Mesodermal cell (in vitro differentiated cells): ENCODE measurements around the gene HSPA1A.
"Not testable (repeated sequence)": the region's sequence is repeated elsewhere in the genome, so short reads cannot be mapped to it uniquely, and the experiment has no call there.

Experiments
- H3K27ac ChIP-seq: 2 replicates; pipeline ENCODE4 v1.7.0; 2013; ENCODE audit warnings: mild to moderate bottlenecking, low read depth, low read length, moderate library complexity; ENCODE audit not compliant: severe bottlenecking
- H3K36me3 ChIP-seq: 2 replicates; pipeline ENCODE4 v1.7.1; 2013; ENCODE audit warnings: mild to moderate bottlenecking, low read length, moderate library complexity; ENCODE audit not compliant: control insufficient read depth, insufficient read depth
- H3K4me1 ChIP-seq: one replicate; pipeline ENCODE4 v1.7.1; 2013; ENCODE audit warnings: mild to moderate bottlenecking, low read length; ENCODE audit not compliant: insufficient read depth, control insufficient read depth, poor library complexity, severe bottlenecking
- H3K4me3 ChIP-seq: 2 replicates; pipeline ENCODE4 v1.7.0; 2013; ENCODE audit warnings: low read length, control low read depth, mild to moderate bottlenecking; ENCODE audit not compliant: insufficient read depth, poor library complexity, severe bottlenecking; ENCODE audit errors: extremely low read depth
- H3K9me3 ChIP-seq: 2 replicates; pipeline ENCODE4 v1.7.1; 2013; ENCODE audit warnings: mild to moderate bottlenecking, low read length, moderate library complexity; ENCODE audit not compliant: control insufficient read depth
- WGBS, 2 experiments: methylation state at CpG; one replicate each; pipeline ENCODE4 v1.1.5; 2013; ENCODE audit warnings: missing lambda C conversion rate in 2 of 2; ENCODE audit not compliant: insufficient coverage in 2 of 2; 5-methylcytosine and 5-hydroxymethylcytosine counted together

Gene HSPA1A

GRCh38 chr6:31782126-31782855, 33.1 kb upstream of the HSPA1A start:
- 95 to 96% methylated on average over 32 of the region's 32 CpGs for WGBS, 2 experiments
- Histone ChIP-seq H3K36me3 (peaks cover 84% of the 10 kb centered on the region), H3K4me1 (peaks cover 3% of the 10 kb centered on the region), H3K27ac (no peak overlapping the region), H3K9me3 (no peaks in the 10 kb centered on the region), H3K4me3 (no peak overlapping the region)

- no peaks in the 10 kb centered on the region for H3K9me3 ChIP-seq
- H3K36me3 ChIP-seq = peaks cover 86% of the 10 kb centered on the region
- no peak overlapping the region for H3K27ac ChIP-seq
- WGBS, 2 experiments = 92 to 93% methylated on average over 11 to 12 of the region's 15 CpGs
- no peaks in the 10 kb centered on the region for H3K4me1 ChIP-seq
- H3K4me3 ChIP-seq = no peak overlapping the region
These were observed 31.0 kb upstream of the HSPA1A start for GRCh38 chr6:31784098-31784925.

GRCh38 chr6:31785475-31785874, 29.9 kb upstream of the HSPA1A start:
- no peak overlapping the region for H3K27ac ChIP-seq
- no peak overlapping the region for H3K4me3 ChIP-seq
- H3K4me1 ChIP-seq = no peaks in the 10 kb centered on the region
- no peaks in the 10 kb centered on the region for H3K9me3 ChIP-seq
- peaks cover 88% of the 10 kb centered on the region for H3K36me3 ChIP-seq
- 88 to 98% methylated on average over 6 to 8 of the region's 11 CpGs for WGBS, 2 experiments

- H3K36me3 ChIP-seq = peaks cover 62% of the 10 kb centered on the region
- WGBS, 2 experiments = 59 to 76% methylated on average over 8 to 10 of the region's 12 CpGs
- H3K9me3 ChIP-seq = no peaks in the 10 kb centered on the region
- no peak overlapping the region for H3K27ac ChIP-seq
- H3K4me1 ChIP-seq = peaks cover 14% of the 10 kb centered on the region
- no peak overlapping the region for H3K4me3 ChIP-seq
These were observed 23.8 kb upstream of the HSPA1A start for GRCh38 chr6:31791324-31792089.

GRCh38 chr6:31792090-31792374, 23.3 kb upstream of the HSPA1A start:
- peaks cover 14% of the 10 kb centered on the region for H3K4me1 ChIP-seq
- peaks cover 59% of the 10 kb centered on the region for H3K36me3 ChIP-seq
- H3K9me3 ChIP-seq = no peaks in the 10 kb centered on the region
- H3K27ac ChIP-seq = no peak overlapping the region
- WGBS, 2 experiments = 100% methylated on average over 1 of the region's 3 CpGs
- no peak overlapping the region for H3K4me3 ChIP-seq

- WGBS, 2 experiments = 94 to 96% methylated on average over 7 to 10 of the region's 12 CpGs
- H3K9me3 ChIP-seq = no peaks in the 10 kb centered on the region
- peak overlapping the region; percentile 16 for H3K27ac ChIP-seq
- peaks cover 14% of the 10 kb centered on the region for H3K4me1 ChIP-seq
- H3K4me3 ChIP-seq = no peak overlapping the region
- H3K36me3 ChIP-seq = peaks cover 59% of the 10 kb centered on the region
These were observed 22.6 kb upstream of the HSPA1A start for GRCh38 chr6:31792761-31793171.

GRCh38 chr6:31793927-31794245, 21.5 kb upstream of the HSPA1A start:
- H3K4me3 ChIP-seq = peak overlapping the region; percentile 82
- not testable (repeated sequence) for H3K27ac ChIP-seq, H3K9me3 ChIP-seq
- WGBS, 2 experiments = 88 to 94% methylated on average over 4 to 6 of the region's 6 CpGs
- H3K36me3 ChIP-seq = peaks cover 62% of the 10 kb centered on the region
- H3K4me1 ChIP-seq = peaks cover 14% of the 10 kb centered on the region

- no peaks in the 10 kb centered on the region for H3K9me3 ChIP-seq
- 15 to 19% methylated on average over 7 of the region's 7 CpGs for WGBS, 2 experiments
- no peak overlapping the region for H3K27ac ChIP-seq
- H3K4me1 ChIP-seq = peaks cover 14% of the 10 kb centered on the region
- peaks cover 58% of the 10 kb centered on the region for H3K36me3 ChIP-seq
- peak overlapping the region; percentile 82 for H3K4me3 ChIP-seq
These were observed 21.0 kb upstream of the HSPA1A start for GRCh38 chr6:31794294-31794865.

GRCh38 chr6:31794866-31795615, 20.3 kb upstream of the HSPA1A start:
- H3K9me3 ChIP-seq = no peaks in the 10 kb centered on the region
- H3K27ac ChIP-seq = peak overlapping the region; percentile 98
- H3K4me1 ChIP-seq = peaks cover 14% of the 10 kb centered on the region
- H3K36me3 ChIP-seq = peaks cover 52% of the 10 kb centered on the region
- H3K4me3 ChIP-seq = peak overlapping the region; percentile 82
- 0 to 1% methylated on average over 26 to 32 of the region's 44 CpGs for WGBS, 2 experiments
